Ishikawa (cell line): ENCODE data around the gene PNPLA2.

ENCODE experiments used
- CEBPB ChIP-seq: IDR thresholded peaks from 2 replicates; pipeline ENCODE4 v1.6.1; 2012
- CREB1 ChIP-seq: IDR thresholded peaks from 2 replicates; pipeline ENCODE4 v1.6.1; 2012; ENCODE audit warnings: low read depth
- EP300 ChIP-seq: IDR thresholded peaks from 2 replicates; pipeline ENCODE4 v1.6.1; 2012; ENCODE audit warnings: borderline replicate concordance
- FOXM1 ChIP-seq: IDR thresholded peaks from 2 replicates; pipeline ENCODE4 v1.6.1; 2012; ENCODE audit warnings: low read depth, borderline replicate concordance
- RAD21 ChIP-seq: IDR thresholded peaks from 2 replicates; pipeline ENCODE4 v1.6.1; 2012; ENCODE audit warnings: low read depth
- REST ChIP-seq: IDR thresholded peaks from 2 replicates; pipeline ENCODE4 v1.6.1; 2012; ENCODE audit warnings: low read depth, mild to moderate bottlenecking
- TAF1 ChIP-seq: IDR thresholded peaks from 2 replicates; pipeline ENCODE4 v1.6.1; 2012; ENCODE audit warnings: low read depth, mild to moderate bottlenecking
- TEAD4 ChIP-seq: IDR thresholded peaks from 2 replicates; pipeline ENCODE4 v1.6.1; 2012
- YY1 ChIP-seq: IDR thresholded peaks from 2 replicates; pipeline ENCODE4 v1.6.1; 2012; ENCODE audit warnings: low read depth

- TF ChIP-seq CEBPB (no peak), RAD21 (no peak), EP300 (no peak), REST (no peak), YY1 (no peak), FOXM1 (no peak), TEAD4 (no peak), TAF1 (no peak), CREB1 (no peak)
These were observed 12.6 kb downstream of the PNPLA2 start for GRCh38 chr11:831118-831864.
